Natural killer cell (primary cell): Measurements from ENCODE around the gene BPIFB4. TPM values are rescaled to one million over a fixed set of nuclear protein-coding genes. Genes with fewer than 3 reads are reported as not detected.

Experiments
- ATAC-seq, 3 donors: fragments of 150-1000 bp in 2 of 3; fragments of 200-7000 bp in 1 of 3; cut with Tn5 transposase; 1 replicate in 1 of 3; 2 replicates in 2 of 3; pipeline ENCODE4 v1.10.0; 2021; ENCODE audit warnings: mild to moderate bottlenecking in 2 of 3, moderate library complexity in 2 of 3
- DNase-seq, 2 donors: peaks; one replicate each; pipeline versions ENCODE4 v3.0.0 to v3.0.0-alpha.2; 2013 to 2021; ENCODE audit warnings: mixed read lengths in 1 of 2
- H3K27ac ChIP-seq: one replicate; pipeline ENCODE4 v1.5.1; 2013; ENCODE audit warnings: mild to moderate bottlenecking, low read length
- H3K27me3 ChIP-seq: one replicate; pipeline ENCODE4 v1.6.1; 2013; ENCODE audit warnings: low read length; ENCODE audit not compliant: control insufficient read depth, insufficient read depth
- H3K36me3 ChIP-seq: one replicate; pipeline ENCODE4 v1.6.1; 2013; ENCODE audit warnings: low read length; ENCODE audit not compliant: control insufficient read depth, insufficient read depth
- H3K4me1 ChIP-seq: one replicate; pipeline ENCODE4 v1.6.1; 2013; ENCODE audit warnings: low read length; ENCODE audit not compliant: control insufficient read depth, insufficient read depth
- H3K4me3 ChIP-seq: one replicate; pipeline ENCODE4 v1.5.1; 2013; ENCODE audit warnings: low read length
- H3K9me3 ChIP-seq: one replicate; pipeline ENCODE4 v1.6.1; 2013; ENCODE audit warnings: low read length; ENCODE audit not compliant: control insufficient read depth, insufficient read depth
- H3K27ac Mint-ChIP-seq, 2 donors: one replicate each; pipeline ENCODE4 v1.8.0; 2022; ENCODE audit warnings: mild to moderate bottlenecking in 2 of 2, mixed read lengths in 2 of 2, moderate library complexity in 1 of 2
- H3K27me3 Mint-ChIP-seq, 2 donors: one replicate each; pipeline ENCODE4 v1.8.0; 2022; ENCODE audit warnings: low read depth in 2 of 2, mixed read lengths in 2 of 2
- H3K36me3 Mint-ChIP-seq: one replicate; pipeline ENCODE4 v1.8.0; 2022; ENCODE audit warnings: mixed read lengths
- H3K4me1 Mint-ChIP-seq, 2 donors: one replicate each; pipeline ENCODE4 v1.8.0; 2022; ENCODE audit warnings: mixed read lengths in 2 of 2
- H3K4me3 Mint-ChIP-seq: one replicate; pipeline ENCODE4 v1.8.0; 2022; ENCODE audit warnings: mild to moderate bottlenecking, moderate library complexity, mixed read lengths
- H3K9me3 Mint-ChIP-seq, 2 donors: one replicate each; pipeline ENCODE4 v1.8.0; 2022; ENCODE audit warnings: mixed read lengths in 2 of 2
- WGBS: methylation state at CpG from one replicate; pipeline ENCODE4 v1.1.7; 2013; ENCODE audit warnings: missing lambda C conversion rate; ENCODE audit not compliant: insufficient coverage; 5-methylcytosine and 5-hydroxymethylcytosine counted together
- intact Hi-C: fragments of 100-400 bp; cut with micrococcal nuclease; formaldehyde crosslinking; loops from one replicate; pipeline ENCODE4 v1.14.2; 2022
- total RNA-seq, 4 donors: library from RNA; stranded (reverse); fragments of 120-200 nt in 1 of 4; gene quantifications; one replicate each; pipeline versions ENCODE4 v1.2.3 to v1.2.4, GENCODE V29; 2013 to 2022
- TF ChIP-seq, protein P1 (sequence below): fragments of 200-600 bp; IDR thresholded peaks from one replicate; pipeline ENCODE4 v1.8.0; 2022; ENCODE audit warnings: antibody characterized with exemption

BPIFB4 gene
- total RNA-seq, 3 donors from 2014 or later (not counting 1 experiment from before 2014, with no cell fraction given): not detected

DNA sequence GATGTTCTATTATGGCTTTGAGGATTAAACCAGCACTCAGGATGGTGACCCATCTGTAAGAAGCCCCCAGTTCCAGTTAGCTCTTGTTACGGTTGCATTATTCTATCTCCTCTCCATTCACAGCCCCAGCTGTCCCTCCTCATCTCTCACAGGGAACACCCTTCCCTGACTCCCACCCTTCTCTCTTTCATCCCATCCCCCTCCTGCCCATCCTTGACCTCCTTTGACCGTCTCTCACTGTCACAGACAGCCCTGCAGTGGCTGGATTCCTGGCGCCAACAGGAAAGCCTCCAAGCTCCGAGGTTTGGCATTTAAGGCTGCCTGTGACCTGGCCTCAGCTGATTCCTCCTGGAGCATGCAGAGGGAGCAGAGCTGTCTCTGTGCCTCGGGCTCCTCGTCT, 4.2 kb upstream of the BPIFB4 start:
- Mint-ChIP-seq H3K36me3 (no peaks in the 10 kb centered on the region), H3K27ac (no peak overlapping the region), H3K27me3 (peaks cover 0 to 2% of the 10 kb centered on the region in 2 donors), H3K4me1 (no peaks in the 10 kb centered on the region), H3K9me3 (no peaks in the 10 kb centered on the region), H3K4me3 (no peak overlapping the region)
- no peaks in the 10 kb centered on the region for H3K36me3 ChIP-seq
- H3K9me3 ChIP-seq: no peaks in the 10 kb centered on the region
- H3K27ac ChIP-seq: no peak overlapping the region
- DNase-seq: no peak
- TF ChIP-seq, protein P1, sequence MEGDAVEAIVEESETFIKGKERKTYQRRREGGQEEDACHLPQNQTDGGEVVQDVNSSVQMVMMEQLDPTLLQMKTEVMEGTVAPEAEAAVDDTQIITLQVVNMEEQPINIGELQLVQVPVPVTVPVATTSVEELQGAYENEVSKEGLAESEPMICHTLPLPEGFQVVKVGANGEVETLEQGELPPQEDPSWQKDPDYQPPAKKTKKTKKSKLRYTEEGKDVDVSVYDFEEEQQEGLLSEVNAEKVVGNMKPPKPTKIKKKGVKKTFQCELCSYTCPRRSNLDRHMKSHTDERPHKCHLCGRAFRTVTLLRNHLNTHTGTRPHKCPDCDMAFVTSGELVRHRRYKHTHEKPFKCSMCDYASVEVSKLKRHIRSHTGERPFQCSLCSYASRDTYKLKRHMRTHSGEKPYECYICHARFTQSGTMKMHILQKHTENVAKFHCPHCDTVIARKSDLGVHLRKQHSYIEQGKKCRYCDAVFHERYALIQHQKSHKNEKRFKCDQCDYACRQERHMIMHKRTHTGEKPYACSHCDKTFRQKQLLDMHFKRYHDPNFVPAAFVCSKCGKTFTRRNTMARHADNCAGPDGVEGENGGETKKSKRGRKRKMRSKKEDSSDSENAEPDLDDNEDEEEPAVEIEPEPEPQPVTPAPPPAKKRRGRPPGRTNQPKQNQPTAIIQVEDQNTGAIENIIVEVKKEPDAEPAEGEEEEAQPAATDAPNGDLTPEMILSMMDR: no peak
- ATAC-seq: no peak
- no peaks in the 10 kb centered on the region for H3K4me1 ChIP-seq
- intact Hi-C loops: no loop called here
- WGBS: 90% methylated on average over 6 of the region's 6 CpGs
- no peak overlapping the region for H3K4me3 ChIP-seq
- no peaks in the 10 kb centered on the region for H3K27me3 ChIP-seq

DNA sequence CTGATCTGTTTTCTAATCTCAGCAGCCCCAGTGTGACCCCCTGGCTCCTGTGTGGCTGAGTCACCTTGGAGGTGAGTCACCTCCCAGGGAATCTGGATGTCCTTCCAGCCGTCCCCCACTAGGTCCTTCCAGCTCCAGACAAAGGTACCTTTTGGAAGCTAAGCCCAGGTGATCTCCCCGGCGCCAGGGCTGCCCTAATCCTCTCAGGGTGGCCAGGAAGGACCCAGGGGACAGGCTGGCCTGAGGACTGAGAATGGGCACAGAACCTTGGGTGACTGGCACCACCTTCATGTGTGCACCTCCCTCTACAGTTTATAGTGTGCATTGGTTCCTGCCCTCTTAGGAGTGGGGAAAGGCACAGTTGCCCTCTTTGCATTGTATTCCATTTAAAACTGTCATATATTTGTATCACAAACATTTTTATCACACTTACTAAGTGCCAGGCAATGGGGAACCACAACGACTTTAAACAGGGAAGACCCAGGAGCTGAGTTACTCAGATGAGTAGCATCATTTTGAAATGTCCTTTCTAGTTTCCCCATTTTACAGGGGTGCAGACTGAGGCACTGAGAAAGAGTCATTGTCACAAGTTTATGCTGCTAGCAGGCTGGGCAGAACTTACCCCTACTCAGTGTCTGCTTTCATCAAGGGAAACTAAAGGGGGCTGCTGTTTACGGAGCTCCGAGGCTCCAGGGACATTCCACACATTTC, 2.6 kb upstream of the BPIFB4 start:
- H3K4me1 ChIP-seq: no peaks in the 10 kb centered on the region
- no peaks in the 10 kb centered on the region for H3K27me3 ChIP-seq
- H3K27me3 Mint-ChIP-seq: peaks cover 0 to 2% of the 10 kb centered on the region in 2 donors
- no peaks in the 10 kb centered on the region for H3K9me3 Mint-ChIP-seq
- no peaks in the 10 kb centered on the region for H3K36me3 ChIP-seq
- no peaks in the 10 kb centered on the region for H3K36me3 Mint-ChIP-seq
- no peak overlapping the region for H3K4me3 ChIP-seq
- WGBS: 67% methylated on average over 6 of the region's 6 CpGs
- intact Hi-C loops: no loop called here
- no peaks in the 10 kb centered on the region for H3K9me3 ChIP-seq
- DNase-seq (peak in 1 of 2 donors; percentile 45), ATAC-seq (no peak)
- TF ChIP-seq, protein P1: no peak
- no peak overlapping the region for H3K27ac ChIP-seq
- H3K4me1 Mint-ChIP-seq: no peaks in the 10 kb centered on the region
- H3K4me3 Mint-ChIP-seq: no peak overlapping the region
- H3K27ac Mint-ChIP-seq: no peak overlapping the region

DNA sequence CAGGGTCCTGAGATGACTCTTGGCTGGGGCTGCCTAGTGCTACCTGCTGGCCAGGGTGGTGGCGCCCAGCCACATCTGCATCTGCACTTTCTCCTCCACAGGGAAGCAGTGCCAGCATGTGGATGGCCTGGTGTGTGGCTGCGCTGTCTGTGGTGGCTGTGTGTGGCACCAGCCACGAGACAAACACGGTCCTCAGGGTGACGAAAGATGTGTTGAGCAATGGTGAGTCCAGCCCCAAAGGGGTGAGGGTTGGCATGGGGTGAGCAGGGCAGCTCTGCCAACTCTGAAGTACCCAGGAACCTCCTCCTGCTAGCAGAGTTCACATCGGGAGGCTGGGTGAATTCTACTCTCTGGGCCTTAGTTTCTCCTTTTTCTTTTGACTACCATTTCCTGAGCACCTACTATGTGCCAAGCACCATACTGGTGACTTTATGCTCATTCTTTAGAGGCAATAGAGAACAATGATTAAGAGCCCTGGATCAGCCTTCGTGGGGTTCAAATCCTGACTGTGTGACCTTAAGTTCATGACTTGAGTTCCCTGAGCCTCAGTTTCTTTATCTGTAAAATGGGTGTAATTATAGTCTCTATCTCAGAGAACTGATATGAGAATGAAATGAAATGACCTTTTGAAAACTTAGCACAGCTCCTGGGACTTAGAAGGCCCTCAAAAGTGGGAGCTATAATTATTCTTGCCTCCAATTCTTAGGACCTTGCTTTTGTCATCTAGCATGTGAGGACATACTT, 2.1 kb downstream of the BPIFB4 start:
- Histone ChIP-seq H3K4me3 (no peak overlapping the region), H3K36me3 (no peaks in the 10 kb centered on the region), H3K9me3 (no peaks in the 10 kb centered on the region), H3K27me3 (no peaks in the 10 kb centered on the region), H3K4me1 (no peaks in the 10 kb centered on the region), H3K27ac (no peak overlapping the region)
- Mint-ChIP-seq H3K27me3 (no peaks in the 10 kb centered on the region), H3K9me3 (no peaks in the 10 kb centered on the region), H3K4me1 (no peaks in the 10 kb centered on the region), H3K27ac (no peak overlapping the region), H3K36me3 (no peaks in the 10 kb centered on the region), H3K4me3 (no peak overlapping the region)
- intact Hi-C loops: no loop called here
- no peak for ATAC-seq
- TF ChIP-seq, protein P1: no peak
- DNase-seq: no peak
- WGBS: 90% methylated on average over 7 of the region's 7 CpGs
